HepG2 (cell line): ENCODE measurements around the gene GLRX5.

Experiments used
- CEBPG ChIP-seq: IDR thresholded peaks from 2 replicates; pipeline ENCODE4 v1.6.1; 2016
- FOXA1 ChIP-seq, 2 experiments: fragments of 450-650 bp in 1 of 2; sonication (generic) in 1 of 2; formaldehyde crosslinking in 1 of 2; IDR thresholded peaks; 2 replicates each; pipeline versions ENCODE4 v1.4.0 to v1.6.1; 2016 to 2020; ENCODE audit warnings: missing genetic modification reagents in 1 of 2
- NCOA1 ChIP-seq: sonication (generic); formaldehyde crosslinking; IDR thresholded peaks from 2 replicates; pipeline ENCODE4 v1.9.0; 2021; ENCODE audit warnings: missing genetic modification reagents
- SP2 ChIP-seq: sonication (generic); formaldehyde crosslinking; IDR thresholded peaks from 2 replicates; pipeline ENCODE4 v1.5.1; 2020; ENCODE audit warnings: mild to moderate bottlenecking, missing genetic modification reagents
- YY1 ChIP-seq: IDR thresholded peaks from 2 replicates; pipeline ENCODE4 v1.6.1; 2011; ENCODE audit warnings: low read length, low read depth, moderate library complexity, mild to moderate bottlenecking; ENCODE audit not compliant: insufficient read depth, insufficient replicate concordance
- ZFP1 ChIP-seq: IDR thresholded peaks from 2 replicates; pipeline ENCODE4 v1.6.1; 2016
- TF ChIP-seq, protein P1 (sequence below): IDR thresholded peaks from 2 replicates; pipeline ENCODE4 v1.6.1; 2016; ENCODE audit warnings: mild to moderate bottlenecking, missing biosample characterization, missing genetic modification reagents
- TF ChIP-seq, protein P2 (sequence below): sonication (generic); formaldehyde crosslinking; IDR thresholded peaks from 2 replicates; pipeline ENCODE4 v1.5.0; 2020; ENCODE audit warnings: mild to moderate bottlenecking, missing genetic modification reagents, moderate library complexity

DNA sequence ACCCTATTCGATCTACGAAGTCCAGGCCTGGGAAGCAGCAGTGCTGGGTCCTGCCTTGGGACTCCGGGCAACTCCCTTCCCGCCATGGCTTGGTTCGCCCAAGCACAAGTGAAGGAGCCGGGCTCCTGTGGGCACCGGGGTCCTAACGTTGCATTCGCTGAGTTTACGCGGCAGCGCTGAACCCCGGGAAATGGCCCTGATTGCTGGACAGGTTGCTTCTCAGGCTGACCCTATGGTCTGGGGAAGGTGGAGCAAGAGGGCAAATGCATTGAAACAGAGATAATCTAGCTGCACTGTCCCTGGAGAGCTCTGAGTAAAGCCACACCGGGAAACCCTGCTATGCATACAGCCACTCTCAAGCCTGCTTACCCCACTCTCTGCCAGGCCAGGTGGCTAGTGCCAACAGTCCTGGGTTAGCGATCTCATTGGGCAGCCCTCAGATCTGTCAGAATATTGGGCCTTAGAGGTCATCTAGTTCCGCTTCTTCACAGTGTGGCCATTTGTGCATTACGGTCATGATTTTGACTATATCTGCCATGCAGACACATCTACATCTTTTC, 29.7 kb upstream of the GLRX5 start:
- TF ChIP-seq CEBPG (no peak), YY1 (no peak), SP2 (CRISPR knock-in tag) (no peak), ZFP1 (CRISPR knock-in tag) (no peak), FOXA1 (IDR thresholded peaks at IDR 0.05) (no peak), FOXA1 (CRISPR knock-in tag; IDR thresholded peaks at IDR 0.05) (no peak), NCOA1 (CRISPR knock-in tag) (no peak)
- TF ChIP-seq, protein P1, sequence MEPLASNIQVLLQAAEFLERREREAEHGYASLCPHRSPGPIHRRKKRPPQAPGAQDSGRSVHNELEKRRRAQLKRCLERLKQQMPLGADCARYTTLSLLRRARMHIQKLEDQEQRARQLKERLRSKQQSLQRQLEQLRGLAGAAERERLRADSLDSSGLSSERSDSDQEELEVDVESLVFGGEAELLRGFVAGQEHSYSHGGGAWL (CRISPR knock-in tag), result no peak
- TF ChIP-seq, protein P2, sequence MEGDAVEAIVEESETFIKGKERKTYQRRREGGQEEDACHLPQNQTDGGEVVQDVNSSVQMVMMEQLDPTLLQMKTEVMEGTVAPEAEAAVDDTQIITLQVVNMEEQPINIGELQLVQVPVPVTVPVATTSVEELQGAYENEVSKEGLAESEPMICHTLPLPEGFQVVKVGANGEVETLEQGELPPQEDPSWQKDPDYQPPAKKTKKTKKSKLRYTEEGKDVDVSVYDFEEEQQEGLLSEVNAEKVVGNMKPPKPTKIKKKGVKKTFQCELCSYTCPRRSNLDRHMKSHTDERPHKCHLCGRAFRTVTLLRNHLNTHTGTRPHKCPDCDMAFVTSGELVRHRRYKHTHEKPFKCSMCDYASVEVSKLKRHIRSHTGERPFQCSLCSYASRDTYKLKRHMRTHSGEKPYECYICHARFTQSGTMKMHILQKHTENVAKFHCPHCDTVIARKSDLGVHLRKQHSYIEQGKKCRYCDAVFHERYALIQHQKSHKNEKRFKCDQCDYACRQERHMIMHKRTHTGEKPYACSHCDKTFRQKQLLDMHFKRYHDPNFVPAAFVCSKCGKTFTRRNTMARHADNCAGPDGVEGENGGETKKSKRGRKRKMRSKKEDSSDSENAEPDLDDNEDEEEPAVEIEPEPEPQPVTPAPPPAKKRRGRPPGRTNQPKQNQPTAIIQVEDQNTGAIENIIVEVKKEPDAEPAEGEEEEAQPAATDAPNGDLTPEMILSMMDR (CRISPR knock-in tag), result no peak
